ENCODE data around the gene DAAM2.

The DAAM2 gene

DNA sequence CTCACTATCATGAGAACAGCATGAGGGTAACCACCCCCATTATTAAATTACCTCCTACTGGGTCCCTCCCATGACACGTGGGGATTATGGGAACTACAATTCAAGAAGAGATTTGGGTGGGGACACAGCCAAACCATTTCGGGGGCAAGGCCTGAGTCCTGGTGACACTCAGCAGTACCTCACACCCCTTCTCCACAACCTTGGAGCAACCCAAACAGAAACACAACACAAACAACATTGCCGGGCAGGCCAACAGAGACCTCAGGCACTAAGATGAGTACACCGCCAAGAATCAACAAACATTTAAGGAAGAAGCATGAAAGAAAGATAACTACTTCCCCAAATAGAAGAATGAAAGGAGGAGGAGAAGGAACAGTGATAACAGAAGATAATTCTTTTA is 125.2 kb downstream of the DAAM2 start:
- TF ChIP-seq, protein P1, sequence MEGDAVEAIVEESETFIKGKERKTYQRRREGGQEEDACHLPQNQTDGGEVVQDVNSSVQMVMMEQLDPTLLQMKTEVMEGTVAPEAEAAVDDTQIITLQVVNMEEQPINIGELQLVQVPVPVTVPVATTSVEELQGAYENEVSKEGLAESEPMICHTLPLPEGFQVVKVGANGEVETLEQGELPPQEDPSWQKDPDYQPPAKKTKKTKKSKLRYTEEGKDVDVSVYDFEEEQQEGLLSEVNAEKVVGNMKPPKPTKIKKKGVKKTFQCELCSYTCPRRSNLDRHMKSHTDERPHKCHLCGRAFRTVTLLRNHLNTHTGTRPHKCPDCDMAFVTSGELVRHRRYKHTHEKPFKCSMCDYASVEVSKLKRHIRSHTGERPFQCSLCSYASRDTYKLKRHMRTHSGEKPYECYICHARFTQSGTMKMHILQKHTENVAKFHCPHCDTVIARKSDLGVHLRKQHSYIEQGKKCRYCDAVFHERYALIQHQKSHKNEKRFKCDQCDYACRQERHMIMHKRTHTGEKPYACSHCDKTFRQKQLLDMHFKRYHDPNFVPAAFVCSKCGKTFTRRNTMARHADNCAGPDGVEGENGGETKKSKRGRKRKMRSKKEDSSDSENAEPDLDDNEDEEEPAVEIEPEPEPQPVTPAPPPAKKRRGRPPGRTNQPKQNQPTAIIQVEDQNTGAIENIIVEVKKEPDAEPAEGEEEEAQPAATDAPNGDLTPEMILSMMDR (IDR thresholded peaks at IDR 0.05; ENCODE audit: low read depth, low read length, missing control alignments) = no peak
- no peak overlapping the region for H3K4me3 ChIP-seq (ENCODE audit: low read depth, low read length)
- no peak for DNase-seq (ENCODE audit: low read depth)
- in situ Hi-C loops (cut with HindIII; ENCODE audit: low sequenced_read_pairs) = no loop called here

DNA sequence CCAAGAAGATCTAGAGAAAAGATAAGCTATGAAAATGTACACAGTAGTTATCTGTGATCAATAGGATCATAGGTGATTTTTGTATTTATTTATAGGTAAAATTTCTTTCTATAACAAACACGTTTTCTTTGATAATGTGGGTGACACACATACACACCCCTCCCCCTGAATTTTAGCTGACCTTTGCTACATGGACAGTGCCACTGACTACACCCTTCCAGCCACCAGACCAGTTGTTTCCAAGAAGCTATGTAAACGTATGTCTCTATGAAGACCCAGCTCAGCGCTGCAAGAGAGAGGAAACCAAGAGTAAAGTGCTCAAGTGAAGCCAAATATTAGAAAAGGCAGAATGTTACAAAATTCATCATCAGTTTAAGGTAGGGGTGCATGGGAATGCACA is 125.8 kb downstream of the DAAM2 start:
- TF ChIP-seq, protein P1 (IDR thresholded peaks at IDR 0.05; ENCODE audit: low read depth, low read length, missing control alignments) = no peak
- no peak overlapping the region for H3K4me3 ChIP-seq (ENCODE audit: low read depth, low read length)
- no peak for DNase-seq (ENCODE audit: low read depth)
- in situ Hi-C loops (cut with HindIII; ENCODE audit: low sequenced_read_pairs) = no loop called here

DNA sequence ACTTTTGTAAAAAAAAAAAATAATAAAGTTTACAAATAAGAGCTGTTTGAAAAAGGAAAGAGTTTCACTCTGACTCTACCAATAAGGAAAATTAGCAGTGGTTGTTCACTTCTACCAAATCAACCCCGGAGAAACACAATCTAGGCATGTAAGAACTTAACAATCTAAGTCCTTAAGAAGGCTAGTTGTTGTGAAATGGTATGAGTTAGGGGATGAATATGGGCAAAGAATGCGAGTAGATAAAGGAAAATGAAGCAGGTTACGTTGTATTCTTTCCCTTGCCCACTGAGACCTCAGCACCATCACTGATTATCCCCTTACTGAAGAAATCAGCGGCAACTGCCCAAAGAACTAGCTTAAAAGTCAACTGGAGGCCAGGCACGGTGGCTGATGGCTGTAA is 126.7 kb downstream of the DAAM2 start:
- DNase-seq (ENCODE audit: low read depth) = no peak
- H3K4me3 ChIP-seq (ENCODE audit: low read depth, low read length) = no peak overlapping the region
- in situ Hi-C loops (cut with HindIII; ENCODE audit: low sequenced_read_pairs) = no loop called here
- TF ChIP-seq, protein P1 (IDR thresholded peaks at IDR 0.05; ENCODE audit: low read depth, low read length, missing control alignments) = no peak

DNA sequence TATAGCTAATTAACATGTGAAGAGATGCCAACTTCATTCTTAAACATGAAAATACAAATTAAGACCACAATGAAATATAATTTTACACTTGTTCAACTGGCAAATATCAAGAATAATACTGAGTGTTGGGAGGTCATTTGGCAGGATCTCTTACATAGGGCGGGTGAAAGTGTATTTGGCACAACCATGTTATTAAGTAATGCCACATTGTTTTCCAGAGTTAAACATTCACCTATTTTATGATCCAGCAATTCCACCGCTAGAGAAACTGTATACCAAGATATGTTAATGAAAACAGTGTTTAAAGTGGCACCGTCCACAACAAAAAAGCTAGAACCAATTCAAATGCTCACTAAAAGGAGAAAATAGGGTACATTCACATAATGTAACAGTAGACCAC is 128.0 kb downstream of the DAAM2 start:
- in situ Hi-C loops (cut with HindIII; ENCODE audit: low sequenced_read_pairs) = no loop called here
- no peak overlapping the region for H3K4me3 ChIP-seq (ENCODE audit: low read depth, low read length)
- TF ChIP-seq, protein P1 (IDR thresholded peaks at IDR 0.05; ENCODE audit: low read depth, low read length, missing control alignments) = no peak
- no peak for DNase-seq (ENCODE audit: low read depth)

DNA sequence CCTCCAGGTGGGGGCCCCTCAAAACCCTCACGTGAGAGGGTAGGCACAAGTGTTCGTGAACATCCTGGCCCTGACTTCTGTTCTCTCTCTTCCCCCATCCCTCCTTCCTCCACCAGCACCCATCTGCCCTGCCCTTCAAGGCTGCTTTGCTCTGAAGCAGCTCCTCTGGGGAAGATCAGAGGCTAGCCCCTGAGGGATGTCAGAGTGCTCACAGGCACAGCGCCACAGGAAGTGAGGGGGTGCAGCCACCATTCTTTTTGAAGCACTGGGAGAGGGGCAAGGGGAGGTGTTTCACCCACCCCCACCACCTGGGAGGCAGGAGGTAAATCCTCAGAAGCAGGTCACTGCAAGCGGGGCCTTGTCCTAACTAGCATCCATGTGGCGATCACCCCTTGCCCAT is 130.6 kb downstream of the DAAM2 start:
- in situ Hi-C loops (cut with HindIII; ENCODE audit: low sequenced_read_pairs) = no loop called here

DNA sequence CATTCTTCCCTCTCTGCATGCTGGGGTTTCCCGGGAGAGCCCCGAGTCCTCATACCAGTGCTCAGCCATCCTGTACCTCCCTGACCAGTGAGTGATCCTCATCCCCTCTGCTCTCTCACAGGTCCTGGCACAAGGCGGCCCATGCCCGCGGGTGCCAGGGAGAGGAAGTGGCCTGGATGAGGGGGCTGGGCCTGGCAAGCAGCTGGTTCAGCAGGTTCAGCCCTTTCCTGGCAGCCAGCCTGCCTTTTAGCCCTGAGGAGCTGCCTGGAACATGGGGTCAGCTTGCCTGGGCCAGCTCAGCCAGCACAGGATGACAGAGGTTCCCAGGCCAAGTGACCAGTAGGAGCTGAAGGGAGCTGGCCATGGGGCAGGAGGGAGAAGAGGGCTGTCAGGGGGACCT is 131.2 kb downstream of the DAAM2 start:
- TF ChIP-seq, protein P1 (IDR thresholded peaks at IDR 0.05; ENCODE audit: low read depth, low read length, missing control alignments) = no peak
- in situ Hi-C loops (cut with HindIII; ENCODE audit: low sequenced_read_pairs) = no loop called here
- H3K4me3 ChIP-seq (ENCODE audit: low read depth, low read length) = no peak overlapping the region
- no peak for DNase-seq (ENCODE audit: low read depth)

More for the DNA sequence above, 130.6 kb downstream of the DAAM2 start:
- TF ChIP-seq, protein P1 (IDR thresholded peaks at IDR 0.05; ENCODE audit: low read depth, low read length, missing control alignments) = no peak
- no peak for DNase-seq (ENCODE audit: low read depth)
- no peak overlapping the region for H3K4me3 ChIP-seq (ENCODE audit: low read depth, low read length)

DNA sequence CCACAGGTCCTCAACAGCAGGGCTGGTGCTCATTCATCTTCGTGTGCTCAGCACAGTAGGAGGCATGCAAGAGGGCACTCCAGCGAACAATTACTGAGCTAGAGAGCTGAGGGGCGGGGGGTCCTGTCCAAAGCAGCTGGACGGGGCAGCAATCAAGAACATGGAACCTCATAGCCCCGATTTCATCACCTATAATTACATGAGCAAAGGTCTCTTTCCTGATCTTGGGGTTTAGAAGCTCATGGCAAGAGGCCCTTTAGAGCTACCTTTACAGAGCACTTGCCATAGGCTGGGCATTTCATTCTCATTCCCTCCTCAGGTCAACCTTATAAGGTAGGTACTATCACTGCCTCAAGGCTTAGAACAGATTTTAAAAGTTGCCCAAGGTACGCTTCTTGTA is 131.7 kb downstream of the DAAM2 start:
- H3K4me3 ChIP-seq (ENCODE audit: low read depth, low read length) = no peak overlapping the region
- in situ Hi-C loops (cut with HindIII; ENCODE audit: low sequenced_read_pairs) = no loop called here
- TF ChIP-seq, protein P1 (IDR thresholded peaks at IDR 0.05; ENCODE audit: low read depth, low read length, missing control alignments) = no peak
- no peak for DNase-seq (ENCODE audit: low read depth)

Data from astrocyte of the cerebellum (primary cell).